NB4 (cell line): ENCODE data around the gene GLYR1.

Experiments used
- CTCF ChIP-seq: IDR thresholded peaks from one replicate; pipeline ENCODE4 v1.5.1; 2012; ENCODE audit warnings: low read depth, low read length
- POLR2A ChIP-seq: IDR thresholded peaks from 2 replicates; pipeline ENCODE4 v1.6.1; 2011; ENCODE audit warnings: mild to moderate bottlenecking; ENCODE audit not compliant: insufficient read length; ENCODE audit errors: extremely low read depth

- no peak for TF ChIP-seq POLR2A
- no peak for TF ChIP-seq CTCF
Observed at GRCh38 chr16:4788489-4788889, 58.6 kb downstream of the GLYR1 start.
